ENCODE data around the gene MYO1H.

DNA sequence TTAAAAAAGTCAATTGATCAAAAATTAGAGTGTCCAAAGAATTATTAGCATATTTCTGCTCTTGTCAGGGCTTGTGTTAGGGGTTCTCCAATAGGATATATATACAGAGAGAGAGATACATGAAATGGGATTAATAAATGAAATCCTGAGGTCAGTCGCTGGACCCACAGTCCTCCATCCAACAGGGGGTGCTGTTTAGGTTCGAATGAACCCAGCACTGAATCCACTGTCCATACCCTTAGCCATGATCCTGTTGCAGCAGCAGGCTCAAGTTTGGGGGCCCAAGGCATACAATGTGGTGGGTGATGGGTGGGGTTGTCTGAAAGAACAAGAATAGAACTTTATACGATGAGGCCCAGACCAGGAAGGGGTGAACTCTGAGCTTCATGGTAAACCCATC lies 780 bp upstream of the MYO1H start:
- no peak for TF ChIP-seq POLR2A (IDR thresholded peaks at IDR 0.05)
- TF ChIP-seq, protein P1, sequence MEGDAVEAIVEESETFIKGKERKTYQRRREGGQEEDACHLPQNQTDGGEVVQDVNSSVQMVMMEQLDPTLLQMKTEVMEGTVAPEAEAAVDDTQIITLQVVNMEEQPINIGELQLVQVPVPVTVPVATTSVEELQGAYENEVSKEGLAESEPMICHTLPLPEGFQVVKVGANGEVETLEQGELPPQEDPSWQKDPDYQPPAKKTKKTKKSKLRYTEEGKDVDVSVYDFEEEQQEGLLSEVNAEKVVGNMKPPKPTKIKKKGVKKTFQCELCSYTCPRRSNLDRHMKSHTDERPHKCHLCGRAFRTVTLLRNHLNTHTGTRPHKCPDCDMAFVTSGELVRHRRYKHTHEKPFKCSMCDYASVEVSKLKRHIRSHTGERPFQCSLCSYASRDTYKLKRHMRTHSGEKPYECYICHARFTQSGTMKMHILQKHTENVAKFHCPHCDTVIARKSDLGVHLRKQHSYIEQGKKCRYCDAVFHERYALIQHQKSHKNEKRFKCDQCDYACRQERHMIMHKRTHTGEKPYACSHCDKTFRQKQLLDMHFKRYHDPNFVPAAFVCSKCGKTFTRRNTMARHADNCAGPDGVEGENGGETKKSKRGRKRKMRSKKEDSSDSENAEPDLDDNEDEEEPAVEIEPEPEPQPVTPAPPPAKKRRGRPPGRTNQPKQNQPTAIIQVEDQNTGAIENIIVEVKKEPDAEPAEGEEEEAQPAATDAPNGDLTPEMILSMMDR (IDR thresholded peaks at IDR 0.05), result no peak

Measured in uterus (tissue), 2 donors.